WI38 (cell line): Measurements from ENCODE around the gene KIF26B.

ENCODE experiments used
- H3K4me3 ChIP-seq: 2 replicates; pipeline ENCODE4 v1.5.1; 2011; ENCODE audit warnings: low read depth, mild to moderate bottlenecking, control low read depth, low read length
- CTCF ChIP-seq: IDR thresholded peaks from 2 replicates; pipeline ENCODE4 v1.5.1; 2012; ENCODE audit warnings: low read depth, mild to moderate bottlenecking, control low read depth, low read length

The KIF26B gene

GRCh38 chr1:245291351-245291750 lies 136.6 kb downstream of the KIF26B start:
- TF ChIP-seq CTCF, result no peak
- H3K4me3 ChIP-seq, result no peak overlapping the region

- TF ChIP-seq CTCF, result no peak
- no peak overlapping the region for H3K4me3 ChIP-seq
Observed at GRCh38 chr1:245292141-245292540, 137.4 kb downstream of the KIF26B start.

GRCh38 chr1:245292553-245292952 lies 137.8 kb downstream of the KIF26B start:
- H3K4me3 ChIP-seq, result no peak overlapping the region
- TF ChIP-seq CTCF, result no peak

GRCh38 chr1:245294020-245294419 lies 139.2 kb downstream of the KIF26B start:
- TF ChIP-seq CTCF, result no peak
- H3K4me3 ChIP-seq, result no peak overlapping the region

- no peak overlapping the region for H3K4me3 ChIP-seq
- TF ChIP-seq CTCF, result no peak
Observed at GRCh38 chr1:245298781-245299180, 144.0 kb downstream of the KIF26B start.

- no peak for TF ChIP-seq CTCF
- no peak overlapping the region for H3K4me3 ChIP-seq
Observed at GRCh38 chr1:245301162-245301580, 146.4 kb downstream of the KIF26B start.

- TF ChIP-seq CTCF, result no peak
- H3K4me3 ChIP-seq, result no peak overlapping the region
Observed at GRCh38 chr1:245301921-245302320, 147.1 kb downstream of the KIF26B start.
